Measurements from ENCODE around the gene SYNDIG1L. TPM values are rescaled to one million over a fixed set of nuclear protein-coding genes. Genes with fewer than 3 reads are reported as not detected.

The SYNDIG1L gene
- total RNA-seq, 4 donors from 2014 or later: 0.13 to 0.69 (median 0.33) TPM

DNA sequence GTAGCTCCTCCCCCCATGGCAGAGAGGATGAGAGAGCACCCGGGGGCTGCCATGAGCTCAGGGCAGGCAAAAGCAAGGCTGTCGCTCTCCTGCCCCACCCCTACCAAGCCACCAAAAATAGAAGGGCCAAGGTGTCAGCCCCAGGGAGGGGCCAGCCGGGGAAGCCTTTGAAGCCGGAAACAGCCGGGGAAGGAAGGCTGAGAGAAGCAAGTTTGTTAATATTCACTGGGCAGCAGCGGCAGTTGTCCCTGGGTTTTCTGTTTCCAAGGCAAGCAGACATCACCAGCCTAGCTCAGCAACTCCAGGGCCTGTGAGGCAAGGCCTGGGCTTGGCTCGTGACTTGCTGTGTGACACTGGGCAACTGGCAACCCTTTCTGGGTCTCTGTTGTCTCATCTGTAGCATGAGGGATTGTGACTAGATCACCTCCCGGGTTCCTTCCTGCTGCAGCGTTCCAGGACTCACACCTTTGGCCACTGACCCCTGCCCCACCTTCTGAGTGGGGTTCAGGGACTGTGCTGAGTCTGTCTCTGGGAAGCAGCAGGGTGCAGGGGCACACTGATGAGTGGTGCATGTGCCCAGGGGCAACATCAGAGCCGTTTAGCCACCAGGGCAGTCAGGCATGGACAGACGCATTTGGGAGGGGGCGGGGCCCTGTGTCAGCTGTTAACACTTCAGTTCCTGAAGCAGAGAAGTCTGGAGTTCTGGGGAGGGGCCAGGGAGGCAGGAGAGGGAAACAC, 24.3 kb downstream of the SYNDIG1L start:
- 4 to 8% methylated on average over 12 of the region's 12 CpGs for WGBS, 2 donors
- no peak overlapping the region for H3K4me3 ChIP-seq (ENCODE audit: low read depth, poor library complexity, severe bottlenecking)
- intact Hi-C loops (cut with DNase I; ENCODE audit: low total_unique reads): no loop called here
- TF ChIP-seq, protein P1, sequence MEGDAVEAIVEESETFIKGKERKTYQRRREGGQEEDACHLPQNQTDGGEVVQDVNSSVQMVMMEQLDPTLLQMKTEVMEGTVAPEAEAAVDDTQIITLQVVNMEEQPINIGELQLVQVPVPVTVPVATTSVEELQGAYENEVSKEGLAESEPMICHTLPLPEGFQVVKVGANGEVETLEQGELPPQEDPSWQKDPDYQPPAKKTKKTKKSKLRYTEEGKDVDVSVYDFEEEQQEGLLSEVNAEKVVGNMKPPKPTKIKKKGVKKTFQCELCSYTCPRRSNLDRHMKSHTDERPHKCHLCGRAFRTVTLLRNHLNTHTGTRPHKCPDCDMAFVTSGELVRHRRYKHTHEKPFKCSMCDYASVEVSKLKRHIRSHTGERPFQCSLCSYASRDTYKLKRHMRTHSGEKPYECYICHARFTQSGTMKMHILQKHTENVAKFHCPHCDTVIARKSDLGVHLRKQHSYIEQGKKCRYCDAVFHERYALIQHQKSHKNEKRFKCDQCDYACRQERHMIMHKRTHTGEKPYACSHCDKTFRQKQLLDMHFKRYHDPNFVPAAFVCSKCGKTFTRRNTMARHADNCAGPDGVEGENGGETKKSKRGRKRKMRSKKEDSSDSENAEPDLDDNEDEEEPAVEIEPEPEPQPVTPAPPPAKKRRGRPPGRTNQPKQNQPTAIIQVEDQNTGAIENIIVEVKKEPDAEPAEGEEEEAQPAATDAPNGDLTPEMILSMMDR (IDR thresholded peaks at IDR 0.05): no peak
- no peak for TF ChIP-seq POLR2A (IDR thresholded peaks at IDR 0.05)
- DNase-seq (ENCODE audit: low spot score in 2 of 2): peak; percentile 21 to 76

DNA sequence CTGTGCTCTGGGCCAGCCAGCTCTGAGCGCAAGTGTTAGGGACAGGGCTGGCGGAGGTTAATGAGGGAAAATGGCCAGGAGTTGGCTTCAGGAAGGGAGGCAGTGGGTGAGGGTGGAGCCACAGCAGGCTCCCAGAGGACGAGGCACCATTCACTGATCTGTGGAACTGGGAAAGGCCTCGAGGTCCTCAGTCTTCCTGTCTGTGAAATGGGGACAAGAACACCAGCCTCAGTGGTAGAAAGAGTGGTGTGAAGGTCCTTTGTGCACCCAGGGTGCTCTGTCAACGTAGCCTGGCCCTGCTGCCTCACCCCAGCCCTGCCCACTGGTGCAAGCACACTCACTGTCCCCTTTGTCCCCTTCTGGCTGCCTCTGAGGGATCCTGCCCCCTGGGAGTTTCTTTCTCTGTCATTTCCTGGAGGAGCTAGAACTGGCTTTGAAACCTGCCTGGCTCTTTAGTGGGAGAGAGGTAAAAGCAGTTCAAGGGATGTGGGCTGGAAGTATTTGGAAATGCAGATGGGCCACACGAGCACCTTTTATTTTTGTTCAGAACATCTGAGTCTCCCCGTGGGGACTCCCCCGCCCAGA, 25.0 kb downstream of the SYNDIG1L start:
- no peak overlapping the region for H3K4me3 ChIP-seq (ENCODE audit: low read depth, poor library complexity, severe bottlenecking)
- TF ChIP-seq, protein P1 (IDR thresholded peaks at IDR 0.05): no peak
- no peak for TF ChIP-seq POLR2A (IDR thresholded peaks at IDR 0.05)
- 41 to 44% methylated on average over 8 of the region's 8 CpGs for WGBS, 2 donors
- intact Hi-C loops (cut with DNase I; ENCODE audit: low total_unique reads): no loop called here
- DNase-seq (ENCODE audit: low spot score in 2 of 2): peak in 1 of 2 donors; percentile 52

DNA sequence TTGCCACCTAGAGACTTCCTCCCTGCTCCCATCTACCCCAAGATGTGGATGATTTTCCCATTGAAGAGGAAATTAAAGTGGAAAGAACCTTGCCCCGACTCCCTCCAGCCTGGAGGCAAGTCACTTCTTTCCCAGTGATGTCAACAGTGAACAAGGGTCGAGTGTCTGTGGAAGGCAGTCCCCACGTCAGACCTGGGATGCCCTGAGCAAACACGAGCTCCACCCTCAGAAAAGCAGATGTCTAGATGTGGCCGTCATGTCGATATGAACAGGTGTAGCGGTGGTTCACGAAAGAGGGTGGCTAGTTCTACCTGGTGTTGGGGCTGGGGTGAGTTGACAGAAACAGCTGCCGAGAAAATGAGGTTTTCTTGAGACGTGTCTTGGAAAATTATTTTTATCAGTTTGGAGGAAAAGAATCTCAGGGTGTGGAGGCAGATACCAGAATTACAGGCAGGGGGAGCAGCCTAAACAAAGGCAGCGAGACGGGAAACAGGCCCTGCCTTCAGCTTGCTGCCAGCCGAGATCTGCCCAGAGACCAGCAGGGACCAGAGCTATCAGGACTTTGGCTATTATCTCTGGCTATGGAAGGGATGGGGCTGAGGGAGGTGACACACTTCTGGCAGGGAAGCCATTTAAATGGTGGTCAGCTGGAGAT, 25.9 kb downstream of the SYNDIG1L start:
- no peak for TF ChIP-seq POLR2A (IDR thresholded peaks at IDR 0.05)
- TF ChIP-seq, protein P1 (IDR thresholded peaks at IDR 0.05): no peak
- 37 to 45% methylated on average over 13 of the region's 13 CpGs for WGBS, 2 donors
- intact Hi-C loops (cut with DNase I; ENCODE audit: low total_unique reads): no loop called here
- DNase-seq (ENCODE audit: low spot score in 2 of 2): peak in 1 of 2 donors; percentile 75
- H3K4me3 ChIP-seq (ENCODE audit: low read depth, poor library complexity, severe bottlenecking): no peak overlapping the region

DNA sequence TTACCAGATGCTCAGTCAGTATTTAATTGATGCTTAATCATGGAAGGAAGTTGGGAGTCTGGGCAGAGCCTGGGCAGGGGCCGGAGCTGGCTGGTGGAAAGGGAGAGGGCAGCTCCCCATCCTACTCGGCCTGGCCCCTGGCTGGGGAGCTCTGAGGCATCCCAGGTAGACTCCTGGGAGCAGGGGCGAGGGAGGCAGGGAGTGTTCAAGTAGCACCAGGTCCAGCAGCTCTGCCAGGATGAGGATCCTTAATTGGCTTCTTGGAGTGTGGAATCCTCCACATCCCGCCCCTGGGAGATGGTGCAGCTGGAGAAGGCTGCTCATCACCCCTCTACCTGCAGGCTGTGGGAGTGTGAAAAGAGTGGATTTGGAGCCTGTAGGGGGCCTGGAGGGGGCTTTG, 30.9 kb downstream of the SYNDIG1L start:
- 45 to 55% methylated on average over 4 of the region's 4 CpGs for WGBS, 2 donors
- intact Hi-C loops (cut with DNase I; ENCODE audit: low total_unique reads): no loop called here
- DNase-seq (ENCODE audit: low spot score in 2 of 2): no peak

DNA sequence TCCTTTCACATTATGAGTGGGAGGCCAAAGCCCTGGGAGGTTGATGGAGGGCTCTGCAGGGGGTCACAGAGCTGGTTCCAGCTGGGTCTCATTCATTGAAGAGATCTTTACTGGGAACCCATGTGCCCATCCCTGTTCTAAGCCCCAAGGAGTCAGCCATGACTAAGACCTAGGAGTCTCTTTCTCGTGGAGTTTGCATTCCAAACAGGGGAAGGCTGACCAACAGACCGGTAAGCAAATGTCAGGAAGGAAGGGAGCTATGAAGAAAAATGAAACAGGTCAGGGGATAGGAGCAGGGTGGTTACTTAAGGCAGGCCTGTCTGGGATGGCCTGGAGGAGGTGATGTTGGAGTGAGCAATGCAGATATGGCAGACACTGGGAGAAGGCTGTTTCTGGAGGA, 31.5 kb downstream of the SYNDIG1L start:
- 58 to 61% methylated on average over 2 of the region's 2 CpGs for WGBS, 2 donors
- H3K4me3 ChIP-seq (ENCODE audit: low read depth, poor library complexity, severe bottlenecking): no peak overlapping the region
- intact Hi-C loops (cut with DNase I; ENCODE audit: low total_unique reads): no loop called here
- TF ChIP-seq, protein P1 (IDR thresholded peaks at IDR 0.05): no peak
- TF ChIP-seq POLR2A (IDR thresholded peaks at IDR 0.05): no peak
- no peak for DNase-seq (ENCODE audit: low spot score in 2 of 2)

More for the DNA sequence above, 30.9 kb downstream of the SYNDIG1L start:
- no peak overlapping the region for H3K4me3 ChIP-seq (ENCODE audit: low read depth, poor library complexity, severe bottlenecking)
- TF ChIP-seq, protein P1 (IDR thresholded peaks at IDR 0.05): no peak
- no peak for TF ChIP-seq POLR2A (IDR thresholded peaks at IDR 0.05)

Data from lower leg skin (tissue), 4 donors.